Measurements from ENCODE around the gene PIAS3. TPM values are rescaled to one million over a fixed set of nuclear protein-coding genes. Genes with fewer than 3 reads are reported as not detected.

The PIAS3 gene
- total and polyA plus RNA-seq, 5 donors from 2014 or later, result 8.8 to 21.9 (median 12.6) TPM

Other genes starting within 250 kb of the PIAS3 start
- not detected for gene PDZK1, start 151.7 kb downstream of the PIAS3 start, total RNA-seq
- under 1 TPM in 2 of 4 donors, not detected in 2; 0.15 to 0.16 TPM for gene PDZK1, start 151.7 kb downstream of the PIAS3 start, polyA plus RNA-seq
- gene CD160, start 139.6 kb downstream of the PIAS3 start, total RNA-seq, result not detected
- gene CD160, start 139.6 kb downstream of the PIAS3 start, polyA plus RNA-seq, result under 1 TPM in 3 of 4 donors, not detected in 1; 0.19 to 0.28 (median 0.21) TPM
- gene RNF115, start 35.0 kb downstream of the PIAS3 start, total RNA-seq, result 17.3 TPM
- gene RNF115, start 35.0 kb downstream of the PIAS3 start, polyA plus RNA-seq, result 1 to 10 TPM; 4.1 to 7.6 (median 6.0) TPM
- 30.3 TPM for gene POLR3C, start 34.9 kb downstream of the PIAS3 start, total RNA-seq
- 10 to 100 TPM; 45.1 to 52.2 (median 48.0) TPM for gene POLR3C, start 34.9 kb downstream of the PIAS3 start, polyA plus RNA-seq
- gene NUDT17, start 13.5 kb downstream of the PIAS3 start, total RNA-seq, result 3.5 TPM
- 1 to 10 TPM; 1.6 to 4.8 (median 2.8) TPM for gene NUDT17, start 13.5 kb downstream of the PIAS3 start, polyA plus RNA-seq
- 0.17 TPM for gene ANKRD35, start 26.8 kb upstream of the PIAS3 start, total RNA-seq
- gene ANKRD35, start 26.8 kb upstream of the PIAS3 start, polyA plus RNA-seq, result under 1 TPM; 0.24 to 0.45 (median 0.29) TPM
- gene ITGA10, start 51.0 kb upstream of the PIAS3 start, total RNA-seq, result 1.1 TPM
- under 1 TPM in 2 of 4 donors, not detected in 2; 0.21 to 0.23 TPM for gene ITGA10, start 51.0 kb upstream of the PIAS3 start, polyA plus RNA-seq
- 14.2 TPM for gene PEX11B, start 59.6 kb upstream of the PIAS3 start, total RNA-seq
- gene PEX11B, start 59.6 kb upstream of the PIAS3 start, polyA plus RNA-seq, result 10 to 100 TPM; 50.4 to 71.8 (median 64.5) TPM
- gene RBM8A, start 68.4 kb upstream of the PIAS3 start, total RNA-seq, result 143 TPM
- 100 to 1,000 TPM; 143 to 176 (median 154) TPM for gene RBM8A, start 68.4 kb upstream of the PIAS3 start, polyA plus RNA-seq
- 36.2 TPM for gene LIX1L, start 98.9 kb upstream of the PIAS3 start, total RNA-seq
- gene LIX1L, start 98.9 kb upstream of the PIAS3 start, polyA plus RNA-seq, result 10 to 100 TPM; 21.7 to 26.9 (median 25.9) TPM
- 1.6 TPM for gene ANKRD34A, start 105.5 kb upstream of the PIAS3 start, total RNA-seq
- under 1 TPM; 0.07 to 0.45 (median 0.31) TPM for gene ANKRD34A, start 105.5 kb upstream of the PIAS3 start, polyA plus RNA-seq
- gene POLR3GL, start 105.6 kb upstream of the PIAS3 start, total RNA-seq, result 30.8 TPM
- gene POLR3GL, start 105.6 kb upstream of the PIAS3 start, polyA plus RNA-seq, result 100 to 1,000 TPM; 103 to 129 (median 109) TPM
- 1,496 TPM for gene TXNIP, start 137.5 kb upstream of the PIAS3 start, total RNA-seq
- gene TXNIP, start 137.5 kb upstream of the PIAS3 start, polyA plus RNA-seq, result 1,000 to 10,000 TPM; 2,637 to 4,955 (median 3,590) TPM
- gene HJV, start 162.7 kb upstream of the PIAS3 start, total RNA-seq, result not detected
- gene HJV, start 162.7 kb upstream of the PIAS3 start, polyA plus RNA-seq, result not detected

Data from CD4-positive, CD25-positive, alpha-beta regulatory T cell (primary cell).